Motor neuron (in vitro differentiated cells): ENCODE measurements around the gene SPSB4. TPM values are rescaled to one million over a fixed set of nuclear protein-coding genes. Genes with fewer than 3 reads are reported as not detected.
"Not testable (repeated sequence)": the region's sequence is repeated elsewhere in the genome, so short reads cannot be mapped to it uniquely, and the experiment has no call there.

Experiments used
- ATAC-seq, 8 experiments: fragments of 200-7000 bp; cut with Tn5 transposase; replicated peaks in 6 of 8; 2 replicates each; pipeline ENCODE4 v1.8.0; 2021; ENCODE audit warnings: mild to moderate bottlenecking in 8 of 8, moderate library complexity in 8 of 8
- H3K27ac ChIP-seq, 2 donors: fragments of 250-450 bp; sonication (Bioruptor Pico); 2 replicates each; pipeline ENCODE4 v1.9.0; 2021; ENCODE audit warnings: antibody characterized with exemption in 2 of 2, mild to moderate bottlenecking in 2 of 2, moderate library complexity in 1 of 2
- H3K4me1 ChIP-seq, 2 donors: fragments of 250-450 bp; sonication (Bioruptor Pico); replicated peaks in 1 of 2; 2 replicates each; pipeline ENCODE4 v1.6.1; 2021; ENCODE audit warnings: antibody characterized with exemption in 2 of 2, mild to moderate bottlenecking in 2 of 2, moderate library complexity in 1 of 2
- H3K4me3 ChIP-seq, 5 donors: fragments of 250-450 bp; sonication (Bioruptor Pico); 2 replicates each; pipeline ENCODE4 v1.9.0; 2021; ENCODE audit warnings: antibody characterized with exemption in 5 of 5, mild to moderate bottlenecking in 5 of 5, moderate library complexity in 4 of 5
- WGBS, 10 experiments: fragments of 450-650 bp; shearing (Covaris generic); methylation state at CpG; one replicate each; pipeline ENCODE4 v1.0.0; 2022; 5-methylcytosine and 5-hydroxymethylcytosine counted together
- in situ Hi-C, 9 experiments: fragments of 400-800 bp; cut with MboI; loops; one replicate each; pipeline ENCODE4 v1.15.0; 2021; ENCODE audit warnings: low sequenced_read_pairs in 9 of 9, low pct_unique_long_range_greater_than_20kb in 2 of 9; ENCODE audit not compliant: unreplicated experiment in 9 of 9
- total RNA-seq, 8 experiments: library from RNA; unstranded; fragments of 300-600 nt; gene quantifications; 2 replicates each; pipeline versions ENCODE4 v1.2.3 to v1.2.4, GENCODE V29; 2022

Gene SPSB4
- total RNA-seq, 8 experiments from 2014 or later, result 5.7 to 100 (median 27.3) TPM

DNA sequence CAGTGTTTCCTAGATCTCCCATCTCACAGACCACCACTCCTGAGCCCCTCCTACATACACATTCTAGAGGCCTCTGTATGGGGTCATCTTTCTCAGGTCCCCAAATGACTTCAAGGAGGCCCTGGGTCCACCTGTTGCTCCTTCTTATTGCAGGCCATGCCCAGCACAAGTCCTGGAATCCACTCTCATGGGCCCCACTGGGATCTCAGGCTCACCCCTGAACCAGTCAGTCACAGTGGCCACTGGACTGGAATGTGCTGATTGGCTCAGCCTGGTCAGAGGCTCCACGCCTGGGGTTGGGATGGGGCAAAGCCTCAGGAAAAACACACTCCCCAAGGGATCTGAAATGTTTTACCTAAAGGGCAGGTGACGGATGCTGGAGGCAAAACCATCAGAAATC is 55.7 kb downstream of the SPSB4 start:
- no peak overlapping the region for H3K4me3 ChIP-seq
- 57 to 100% (median 94%) methylated on average over 1 to 2 of the region's 2 CpGs; no CpG with 5 or more reads in 5 of the 10 experiments for WGBS, 10 experiments
- peaks cover 58 to 65% of the 10 kb centered on the region in 2 donors for H3K4me1 ChIP-seq
- H3K27ac ChIP-seq, result no peak overlapping the region
- in situ Hi-C loops, result loop anchor here in 4 of 9 experiments (5.0 to 25.0 kb wide), 3 partner anchors 52 to 105 kb away; partner anchors contain the start of gene SPSB4 (in 1 of the 4)
- no peak for ATAC-seq

DNA sequence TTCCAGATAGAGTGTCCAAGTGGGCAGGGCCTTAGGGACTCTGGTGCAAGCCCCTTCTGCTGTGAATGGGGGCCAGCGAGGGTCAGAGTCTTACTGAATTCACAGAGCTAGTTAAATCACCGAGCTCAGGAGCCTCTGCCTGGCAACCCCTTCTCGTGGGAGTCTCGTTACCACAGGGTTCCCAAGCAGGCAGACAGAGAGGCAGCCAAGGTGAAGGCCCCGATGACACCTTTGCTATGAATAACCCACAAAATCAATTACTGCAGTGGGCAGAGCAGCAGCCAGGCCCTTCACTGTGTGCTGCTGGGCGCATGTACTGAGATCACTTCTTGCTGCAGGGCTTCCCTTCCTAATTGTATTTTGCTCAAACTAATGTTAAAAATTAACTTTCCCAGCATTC is 56.9 kb downstream of the SPSB4 start:
- in situ Hi-C loops, result loop anchor here in 4 of 9 experiments (5.0 to 25.0 kb wide), 3 partner anchors 53 to 106 kb away; partner anchors contain the start of gene SPSB4 (in 1 of the 4)
- 6 to 73% (median 45%) methylated on average over 1 to 4 of the region's 6 CpGs; no CpG with 5 or more reads in 3 of the 10 experiments for WGBS, 10 experiments
- ATAC-seq, result peak in 5 of 8 experiments; percentile 21 to 82 (median 45)
- Histone ChIP-seq H3K4me1 (peaks cover 53 to 62% of the 10 kb centered on the region in 2 donors), H3K27ac (peak overlapping the region; percentile 73 to 74), H3K4me3 (no peak overlapping the region)

DNA sequence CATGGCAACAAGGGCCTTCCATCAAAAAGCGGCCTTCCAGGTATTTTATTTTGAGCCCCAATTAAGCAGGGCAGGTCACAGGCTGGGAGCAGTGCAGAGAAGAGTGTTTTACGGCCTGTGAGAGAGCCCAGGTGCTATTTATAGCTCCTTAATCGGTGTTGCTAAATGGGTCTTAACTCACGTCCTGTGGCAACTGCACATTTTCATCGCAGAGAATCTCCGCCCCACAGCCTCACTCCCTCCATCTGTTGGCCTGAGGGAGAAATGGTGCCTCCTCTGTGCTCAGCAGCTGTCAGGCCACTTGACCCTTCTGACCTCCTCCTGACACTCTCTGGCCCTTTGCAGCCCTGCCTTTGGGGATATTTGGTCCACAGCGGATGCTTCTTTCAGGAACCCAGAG is 58.6 kb downstream of the SPSB4 start:
- H3K27ac ChIP-seq, result peak overlapping the region; percentile 73 to 74
- ATAC-seq, result peak; percentile 39 to 97 (median 85)
- 4 to 66% (median 34%) methylated on average over 3 to 6 of the region's 7 CpGs; no CpG with 5 or more reads in 2 of the 10 experiments for WGBS, 10 experiments
- peaks cover 36 to 45% of the 10 kb centered on the region in 2 donors for H3K4me1 ChIP-seq
- in situ Hi-C loops, result loop anchor here in 4 of 9 experiments (5.0 to 25.0 kb wide), 3 partner anchors 55 to 107 kb away; partner anchors contain the start of gene SPSB4 (in 1 of the 4)
- no peak overlapping the region for H3K4me3 ChIP-seq

DNA sequence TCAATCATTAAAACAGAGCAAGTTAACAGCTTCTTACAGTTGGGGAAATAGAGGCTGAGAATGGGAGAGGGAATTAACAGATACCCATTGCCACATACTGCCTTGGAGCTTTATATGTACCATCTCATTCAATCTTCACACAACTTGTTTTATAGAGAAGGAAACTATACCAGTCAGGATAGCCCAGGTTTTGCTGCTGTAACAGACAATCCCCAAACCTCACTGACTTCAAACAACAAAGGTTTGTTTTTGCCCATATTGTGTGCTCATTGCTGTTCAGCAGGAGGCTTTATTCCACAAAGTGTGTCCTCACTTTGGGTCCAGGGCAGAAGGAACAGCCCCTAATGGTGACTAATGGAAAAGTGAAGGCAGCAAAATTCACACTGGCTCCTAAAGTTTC is 59.2 kb downstream of the SPSB4 start:
- H3K4me3 ChIP-seq, result no peak overlapping the region
- peak overlapping the region in 1 of 2 donors; percentile 69 for H3K27ac ChIP-seq
- in situ Hi-C loops, result loop anchor here in 2 of 9 experiments (25.0 kb wide), 1 partner anchor 98 kb away; no protein-coding TSS in a partner anchor
- H3K4me1 ChIP-seq, result peaks cover 35 to 43% of the 10 kb centered on the region in 2 donors
- ATAC-seq, result no peak

DNA sequence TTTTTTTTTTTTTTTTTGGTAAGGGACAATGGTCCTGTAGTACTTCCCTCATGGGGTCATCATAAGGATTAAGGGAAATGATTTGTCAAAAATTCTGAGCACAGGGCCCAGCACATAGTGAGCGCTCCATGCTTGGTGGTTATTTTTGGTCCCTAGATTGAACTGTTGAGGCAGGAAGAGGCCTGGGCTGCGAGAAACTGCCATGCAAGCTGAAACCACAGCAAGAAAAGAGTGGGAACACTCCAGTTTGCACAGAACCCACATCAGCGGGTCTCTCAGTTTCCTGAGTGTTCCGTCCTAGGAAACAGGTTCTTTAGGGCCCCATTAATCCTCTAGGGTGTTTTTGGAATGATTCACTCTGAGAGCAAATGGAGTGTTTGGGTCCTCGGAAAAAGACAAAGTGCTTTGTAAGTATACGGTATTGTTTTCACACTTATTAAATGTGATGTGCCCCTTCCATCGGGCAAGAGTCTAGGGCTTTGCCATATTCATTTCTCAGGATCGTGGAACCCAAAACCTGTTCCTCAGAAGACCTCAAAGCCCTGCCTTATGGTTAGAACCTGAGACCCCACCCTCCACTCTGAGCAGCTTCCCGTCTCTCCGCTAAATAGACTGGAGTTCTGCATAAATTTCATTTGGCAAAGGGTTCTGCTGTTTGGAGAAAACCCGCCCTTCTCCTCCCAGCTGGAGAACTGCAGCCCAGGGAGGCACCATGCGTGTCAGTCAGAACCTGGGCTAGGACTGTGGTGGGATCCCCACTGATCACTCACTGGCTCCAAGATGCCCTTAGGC is 60.4 kb downstream of the SPSB4 start:
- WGBS, 10 experiments, result 48 to 100% (median 90%) methylated on average over 2 to 10 of the region's 12 CpGs
- in situ Hi-C loops, result loop anchor here in 2 of 9 experiments (25.0 kb wide), 1 partner anchor 99 kb away; no protein-coding TSS in a partner anchor
- Histone ChIP-seq H3K27ac (no peak overlapping the region), H3K4me1 (peaks cover 34 to 45% of the 10 kb centered on the region in 2 donors), H3K4me3 (no peak overlapping the region)
- peak in 3 of 8 experiments; percentile 21 to 64 (median 60) for ATAC-seq

DNA sequence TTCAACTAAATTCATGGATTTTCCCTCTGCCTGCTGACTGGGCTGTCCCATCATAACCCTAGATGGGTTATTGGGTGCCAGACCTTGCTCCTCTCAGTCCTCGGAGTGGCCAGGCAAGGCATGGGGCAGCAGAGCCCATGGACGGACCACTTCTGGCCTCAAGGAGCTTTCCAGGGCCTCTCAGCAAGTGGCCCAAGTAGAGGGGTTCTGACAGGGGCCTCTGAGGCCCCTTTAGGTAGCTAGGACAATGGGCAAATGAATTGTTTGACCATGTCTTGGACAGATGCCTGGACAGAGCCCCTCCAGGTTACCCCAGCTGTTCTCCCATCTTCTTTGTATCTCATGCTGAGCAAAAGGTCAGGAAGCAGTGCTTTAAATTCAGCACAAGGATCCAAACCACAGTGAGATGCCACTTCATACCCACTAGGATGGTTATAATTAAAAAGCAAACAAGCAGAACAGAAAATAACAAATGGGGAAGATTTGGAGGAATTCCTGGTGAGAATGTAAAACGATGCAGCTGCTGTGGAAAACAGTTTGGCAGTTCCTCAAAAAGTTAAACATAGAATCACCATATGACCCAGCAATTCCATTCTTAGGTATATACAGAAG is 61.6 kb downstream of the SPSB4 start:
- in situ Hi-C loops, result loop anchor here in 2 of 9 experiments (25.0 kb wide), 1 partner anchor 100 kb away; no protein-coding TSS in a partner anchor
- WGBS, 10 experiments, result 0 to 100% (median 95%) methylated on average over 1 to 2 of the region's 3 CpGs
- ATAC-seq, result no peak
- Histone ChIP-seq H3K27ac (no peak overlapping the region), H3K4me1 (peaks cover 29 to 35% of the 10 kb centered on the region in 2 donors), H3K4me3 (no peak overlapping the region)

DNA sequence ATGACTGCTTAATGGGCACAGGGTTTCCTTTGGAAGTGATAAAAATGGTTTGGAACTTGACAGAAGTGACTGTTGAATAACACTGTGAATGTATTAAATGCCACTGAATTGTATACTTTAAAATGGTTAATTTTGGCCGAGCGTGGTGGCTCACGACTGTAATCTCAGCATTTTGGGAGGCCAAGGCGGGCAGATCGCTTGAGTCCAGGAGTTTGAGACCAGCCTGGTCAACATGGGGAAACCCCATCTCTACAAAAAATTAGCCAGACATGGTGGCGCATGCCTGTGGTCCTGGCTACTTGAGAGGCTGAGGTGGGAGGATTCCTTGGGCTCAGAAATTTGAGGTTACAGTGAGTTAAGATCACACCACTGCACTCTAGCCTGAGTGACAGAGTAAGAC is 62.5 kb downstream of the SPSB4 start:
- not testable (repeated sequence) for H3K27ac ChIP-seq

DNA sequence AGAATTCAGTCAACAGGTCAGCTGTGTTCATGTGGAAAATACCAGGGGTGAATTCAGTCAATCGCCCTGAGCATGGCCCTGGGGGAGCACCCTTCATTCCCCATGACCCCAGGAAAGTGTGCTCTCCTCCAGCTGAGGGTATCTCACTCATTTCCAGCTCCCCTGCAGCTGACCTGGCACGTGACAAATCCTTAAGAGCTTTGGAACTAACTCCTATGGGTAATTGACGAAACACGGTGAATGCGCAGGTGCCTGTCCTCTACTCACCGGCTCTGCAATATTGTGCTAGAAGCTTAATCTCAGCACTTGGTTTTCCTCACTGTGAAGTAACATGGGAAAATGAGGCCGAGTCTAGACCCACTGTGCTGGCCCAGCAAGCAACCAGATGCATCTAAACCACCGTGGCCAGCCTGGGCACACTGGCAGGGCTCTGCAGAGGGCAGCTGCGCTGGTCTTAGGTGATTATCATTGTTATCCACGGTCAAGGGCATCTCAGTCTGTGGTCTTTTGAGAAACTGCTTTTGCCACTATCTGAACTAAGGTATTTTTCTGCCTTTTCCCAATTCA is 63.1 kb downstream of the SPSB4 start:
- ATAC-seq, result no peak
- no peak overlapping the region for H3K27ac ChIP-seq
- WGBS, 10 experiments, result 60 to 100% (median 89%) methylated on average over 1 to 8 of the region's 10 CpGs; no CpG with 5 or more reads in 2 of the 10 experiments
- no peak overlapping the region for H3K4me3 ChIP-seq
- in situ Hi-C loops, result loop anchor here in 2 of 9 experiments (25.0 kb wide), 1 partner anchor 102 kb away; no protein-coding TSS in a partner anchor
- H3K4me1 ChIP-seq, result peaks cover 14 to 20% of the 10 kb centered on the region in 2 donors

More for the DNA sequence above, 62.5 kb downstream of the SPSB4 start:
- not testable (repeated sequence) for ATAC-seq, H3K4me3 ChIP-seq
- WGBS, 10 experiments, result 45 to 100% (median 92%) methylated on average over 1 to 6 of the region's 6 CpGs; no CpG with 5 or more reads in 4 of the 10 experiments
- peaks cover 20 to 26% of the 10 kb centered on the region in 2 donors for H3K4me1 ChIP-seq
- in situ Hi-C loops, result loop anchor here in 2 of 9 experiments (25.0 kb wide), 1 partner anchor 101 kb away; no protein-coding TSS in a partner anchor

DNA sequence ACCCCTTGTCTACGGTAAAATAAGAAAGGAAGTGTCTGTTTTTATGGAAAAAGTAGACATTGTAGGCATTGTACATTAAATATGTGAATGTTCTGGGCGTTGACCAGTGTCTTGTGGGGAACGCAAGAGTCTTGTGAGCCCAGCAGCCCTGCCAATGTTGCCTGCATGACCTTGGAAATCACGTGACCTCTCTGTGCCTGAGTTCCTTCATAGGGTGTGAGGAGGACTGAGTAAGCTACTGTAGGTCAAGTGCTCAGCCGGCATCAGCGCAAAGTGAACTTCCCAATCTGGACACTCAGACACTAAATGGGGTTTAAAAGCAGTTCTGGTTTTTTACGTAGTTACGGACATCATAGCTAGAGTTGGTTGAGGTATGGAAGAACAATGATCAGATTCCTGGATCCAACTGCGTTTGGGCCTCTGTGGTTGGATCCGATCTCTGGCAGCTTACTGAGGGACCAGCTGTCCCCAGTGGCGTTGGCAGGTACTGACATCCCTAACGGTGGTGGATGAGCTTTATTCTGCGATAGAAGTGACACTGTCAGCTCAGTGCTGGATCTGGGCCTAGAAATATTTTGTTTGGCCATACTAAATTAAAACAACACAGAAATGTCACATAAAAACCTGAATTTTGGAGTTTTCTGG is 63.8 kb downstream of the SPSB4 start:
- H3K4me1 ChIP-seq, result peaks cover 7 to 15% of the 10 kb centered on the region in 2 donors
- 20 to 94% (median 70%) methylated on average over 1 to 12 of the region's 13 CpGs; no CpG with 5 or more reads in 1 of the 10 experiments for WGBS, 10 experiments
- in situ Hi-C loops, result loop anchor here in 2 of 9 experiments (25.0 kb wide), 1 partner anchor 103 kb away; no protein-coding TSS in a partner anchor
- ATAC-seq, result peak in 5 of 8 experiments; percentile 36 to 72 (median 50)
- no peak overlapping the region for H3K27ac ChIP-seq
- H3K4me3 ChIP-seq, result no peak overlapping the region

DNA sequence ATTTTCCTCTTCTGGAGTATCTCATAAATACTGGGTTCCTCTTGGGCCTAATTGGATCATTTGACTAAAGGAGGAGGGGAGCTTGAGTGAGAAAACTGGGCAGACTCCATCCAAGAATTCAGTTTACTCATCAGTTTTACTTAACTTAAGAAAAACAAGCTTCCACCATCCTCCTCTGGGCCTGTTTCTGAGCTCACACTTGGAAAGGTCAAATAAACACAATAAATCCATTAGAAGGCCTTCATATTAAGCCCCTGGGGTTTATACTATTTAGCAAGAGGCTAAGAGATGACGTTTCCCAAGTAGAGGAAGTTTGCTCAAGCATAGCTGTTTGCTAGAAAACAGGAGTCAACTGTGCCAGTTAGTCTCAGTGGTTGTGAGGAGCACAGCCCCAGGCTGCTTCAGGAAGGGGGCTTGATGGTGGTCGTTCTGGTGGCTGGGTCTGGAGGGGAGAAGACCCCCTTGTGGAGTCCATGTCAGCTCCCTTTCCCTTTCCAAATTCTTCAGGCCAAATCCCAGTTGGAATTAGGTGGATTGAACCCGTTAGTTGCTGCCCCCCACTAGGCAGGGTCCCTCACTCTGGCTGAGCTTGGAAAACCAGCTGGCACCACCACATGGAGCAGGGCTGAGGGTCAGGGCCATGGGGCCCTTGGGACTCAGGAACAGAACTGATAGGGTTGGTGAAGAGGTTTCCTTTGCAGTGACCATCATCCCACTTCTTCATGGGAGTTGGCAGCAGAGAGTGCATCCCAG is 64.8 kb downstream of the SPSB4 start:
- H3K4me3 ChIP-seq, result no peak overlapping the region
- ATAC-seq, result peak in 4 of 8 experiments; percentile 38 to 51 (median 48)
- H3K27ac ChIP-seq, result peak overlapping the region in 1 of 2 donors; percentile 23
- in situ Hi-C loops, result loop anchor here in 2 of 9 experiments (25.0 kb wide), 1 partner anchor 104 kb away; no protein-coding TSS in a partner anchor
- peaks cover 5 to 11% of the 10 kb centered on the region in 2 donors for H3K4me1 ChIP-seq
- 5 to 100% (median 76%) methylated on average over 1 to 3 of the region's 3 CpGs; no CpG with 5 or more reads in 5 of the 10 experiments for WGBS, 10 experiments

DNA sequence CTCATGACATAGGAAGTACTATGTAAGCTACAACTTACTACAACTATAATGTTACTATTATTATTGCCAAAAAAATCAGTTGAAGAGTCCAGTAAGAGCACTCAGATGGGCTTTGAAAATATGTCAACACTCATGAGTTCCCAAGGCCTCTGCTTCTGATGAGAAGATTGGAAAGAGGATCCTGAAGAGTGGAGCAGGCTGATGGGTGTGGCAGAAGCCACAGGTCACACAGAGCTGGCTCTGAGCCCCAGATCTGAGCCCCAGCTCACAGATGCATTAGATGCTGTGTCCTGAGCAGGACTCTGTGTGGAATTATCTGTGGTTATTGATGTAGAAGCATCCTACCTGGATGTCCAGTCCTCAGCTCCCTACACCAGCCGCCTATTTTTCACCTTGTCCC is 65.6 kb downstream of the SPSB4 start:
- in situ Hi-C loops, result loop anchor here in 2 of 9 experiments (25.0 kb wide), 1 partner anchor 104 kb away; no protein-coding TSS in a partner anchor
- Histone ChIP-seq H3K4me3 (no peak overlapping the region), H3K4me1 (peaks cover 8 to 11% of the 10 kb centered on the region in 2 donors), H3K27ac (no peak overlapping the region)
- 50% methylated on average over 1 of the region's 1 CpG; no CpG with 5 or more reads in 9 of the 10 experiments for WGBS, 10 experiments
- ATAC-seq, result no peak
